Testis (tissue), 2 donors: Measurements from ENCODE around the gene STAU1.

Experiments used
- POLR2A ChIP-seq: fragments of 450-650 bp; IDR thresholded peaks from one replicate; pipeline ENCODE4 v1.6.1; 2017; ENCODE audit warnings: antibody characterized with exemption, mild to moderate bottlenecking, moderate library complexity
- TF ChIP-seq, protein P1 (sequence below), 3 experiments: fragments of 450-650 bp in 2 of 3; fragments of 200-600 bp in 1 of 3; sonication (generic) in 1 of 3; IDR thresholded peaks; one replicate each; pipeline ENCODE4 v1.5.1; 2016 to 2019; ENCODE audit warnings: antibody characterized with exemption in 3 of 3, mild to moderate bottlenecking in 2 of 3, moderate library complexity in 1 of 3

DNA sequence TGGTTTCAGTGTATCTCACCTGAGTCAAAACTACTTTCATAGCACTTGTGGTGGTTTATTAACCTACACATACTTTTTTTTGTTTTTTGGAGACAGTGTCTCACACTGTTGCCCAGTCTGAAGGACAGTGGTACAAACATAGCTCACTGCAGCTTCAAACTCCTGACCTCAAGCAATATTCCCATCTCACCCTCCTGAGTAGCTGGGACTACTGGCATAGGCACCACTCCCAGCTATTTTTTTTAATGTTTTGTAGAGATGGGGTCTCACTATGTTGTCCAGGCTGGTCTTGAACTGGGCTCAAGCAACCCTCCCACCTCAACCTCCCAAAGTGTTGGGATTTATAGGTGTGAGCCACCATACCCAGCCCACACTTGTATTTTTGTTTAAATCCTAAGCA is 49.7 kb downstream of the STAU1 start:
- TF ChIP-seq POLR2A: no peak
- TF ChIP-seq, protein P1, sequence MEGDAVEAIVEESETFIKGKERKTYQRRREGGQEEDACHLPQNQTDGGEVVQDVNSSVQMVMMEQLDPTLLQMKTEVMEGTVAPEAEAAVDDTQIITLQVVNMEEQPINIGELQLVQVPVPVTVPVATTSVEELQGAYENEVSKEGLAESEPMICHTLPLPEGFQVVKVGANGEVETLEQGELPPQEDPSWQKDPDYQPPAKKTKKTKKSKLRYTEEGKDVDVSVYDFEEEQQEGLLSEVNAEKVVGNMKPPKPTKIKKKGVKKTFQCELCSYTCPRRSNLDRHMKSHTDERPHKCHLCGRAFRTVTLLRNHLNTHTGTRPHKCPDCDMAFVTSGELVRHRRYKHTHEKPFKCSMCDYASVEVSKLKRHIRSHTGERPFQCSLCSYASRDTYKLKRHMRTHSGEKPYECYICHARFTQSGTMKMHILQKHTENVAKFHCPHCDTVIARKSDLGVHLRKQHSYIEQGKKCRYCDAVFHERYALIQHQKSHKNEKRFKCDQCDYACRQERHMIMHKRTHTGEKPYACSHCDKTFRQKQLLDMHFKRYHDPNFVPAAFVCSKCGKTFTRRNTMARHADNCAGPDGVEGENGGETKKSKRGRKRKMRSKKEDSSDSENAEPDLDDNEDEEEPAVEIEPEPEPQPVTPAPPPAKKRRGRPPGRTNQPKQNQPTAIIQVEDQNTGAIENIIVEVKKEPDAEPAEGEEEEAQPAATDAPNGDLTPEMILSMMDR (IDR thresholded peaks at IDR 0.05): no peak
